HepG2 (cell line): ENCODE results near the gene ST7L.

Experiments used
- CTCF ChIP-seq: sonication (generic); formaldehyde crosslinking; IDR thresholded peaks from 2 replicates; pipeline ENCODE4 v1.5.0; 2020; ENCODE audit warnings: mild to moderate bottlenecking, missing genetic modification reagents, moderate library complexity
- ELF1 ChIP-seq: sonication (generic); formaldehyde crosslinking; IDR thresholded peaks from 2 replicates; pipeline ENCODE4 v1.4.0; 2020; ENCODE audit warnings: missing genetic modification reagents
- KLF16 ChIP-seq, 2 experiments: sonication (generic) in 1 of 2; formaldehyde crosslinking in 1 of 2; IDR thresholded peaks; 2 replicates each; pipeline versions ENCODE4 v1.6.1 to v1.8.0; 2016 to 2023; ENCODE audit warnings: missing genetic modification reagents in 2 of 2, missing compliant biosample characterization in 1 of 2
- NFAT5 ChIP-seq: sonication (generic); formaldehyde crosslinking; IDR thresholded peaks from 2 replicates; pipeline ENCODE4 v1.4.0; 2020; ENCODE audit warnings: missing genetic modification reagents
- THAP7 ChIP-seq: sonication (generic); formaldehyde crosslinking; IDR thresholded peaks from 2 replicates; pipeline ENCODE4 v1.8.1; 2023; ENCODE audit warnings: mild to moderate bottlenecking, missing genetic modification reagents
- U2AF2 ChIP-seq: fragments of 200-400 bp; formaldehyde crosslinking; IDR thresholded peaks from 2 replicates; pipeline ENCODE4 v1.6.1; 2017; ENCODE audit warnings: low read depth, mild to moderate bottlenecking, low read length
- ZFP37 ChIP-seq: sonication (generic); formaldehyde crosslinking; IDR thresholded peaks from 2 replicates; pipeline ENCODE4 v1.4.0; 2020; ENCODE audit warnings: missing genetic modification reagents, borderline replicate concordance
- ZNF609 ChIP-seq: sonication (generic); formaldehyde crosslinking; IDR thresholded peaks from 2 replicates; pipeline ENCODE4 v1.4.0; 2020; ENCODE audit warnings: mild to moderate bottlenecking, missing genetic modification reagents, borderline replicate concordance
- ZNF850 ChIP-seq: sonication (generic); formaldehyde crosslinking; conservative IDR thresholded peaks from 2 replicates; pipeline ENCODE4 v1.9.0; 2021; ENCODE audit warnings: mild to moderate bottlenecking, missing genetic modification reagents

GRCh38 chr1:112506306-112506705 lies 112.6 kb downstream of the ST7L start:
- no peak for TF ChIP-seq NFAT5 (CRISPR knock-in tag)
- no peak for TF ChIP-seq ZFP37
- no peak for TF ChIP-seq KLF16 (CRISPR knock-in tag; IDR thresholded peaks at IDR 0.05)
- TF ChIP-seq ZNF609, result no peak
- TF ChIP-seq ZNF850 (CRISPR knock-in tag), result no peak
- no peak for TF ChIP-seq THAP7 (CRISPR knock-in tag)
- no peak for TF ChIP-seq ELF1 (CRISPR knock-in tag)
- no peak for TF ChIP-seq CTCF (CRISPR knock-in tag)
- TF ChIP-seq U2AF2, result no peak
